Spleen (tissue), 11 donors: Measurements from ENCODE around the gene CDK13. TPM values are rescaled to one million over a fixed set of nuclear protein-coding genes. Genes with fewer than 3 reads are reported as not detected.
A peak's percentile ranks its signal among the peaks of the same experiment; 100 is the strongest.

Experiments
- DNase-seq: peaks from one replicate; pipeline ENCODE4 v3.0.0-alpha.2; 2020
- H3K27ac ChIP-seq, 8 donors: fragments of 200-600 bp; sonication (generic) in 7 of 8; 1 replicate in 4 of 8; 2 replicates in 4 of 8; pipeline versions ENCODE4 v1.5.0 to v1.8.0; 2016 to 2021; ENCODE audit warnings: inconsistent platforms in 4 of 8, mild to moderate bottlenecking in 4 of 8, moderate library complexity in 1 of 8
- H3K27me3 ChIP-seq, 7 donors: fragments of 200-600 bp; sonication (generic) in 6 of 7; replicated peaks in 1 of 7; 1 replicate in 4 of 7; 2 replicates in 3 of 7; pipeline versions ENCODE4 v1.5.0 to v1.8.0; 2016 to 2021; ENCODE audit warnings: inconsistent platforms in 3 of 7, mild to moderate bottlenecking in 1 of 7
- H3K36me3 ChIP-seq, 6 donors: fragments of 200-600 bp; sonication (generic) in 5 of 6; 1 replicate in 4 of 6; 2 replicates in 2 of 6; pipeline versions ENCODE4 v1.5.0 to v1.8.0; 2016 to 2021; ENCODE audit warnings: inconsistent platforms in 2 of 6
- H3K4me1 ChIP-seq, 6 donors: fragments of 200-600 bp; sonication (generic) in 5 of 6; 1 replicate in 3 of 6; 2 replicates in 3 of 6; pipeline versions ENCODE4 v1.5.0 to v1.8.0; 2016 to 2021; ENCODE audit warnings: inconsistent platforms in 3 of 6
- H3K4me3 ChIP-seq, 8 donors: fragments of 200-600 bp; sonication (generic) in 7 of 8; 1 replicate in 4 of 8; 2 replicates in 4 of 8; pipeline versions ENCODE4 v1.5.0 to v1.8.0; 2016 to 2021; ENCODE audit warnings: inconsistent platforms in 4 of 8, mild to moderate bottlenecking in 4 of 8, moderate library complexity in 2 of 8
- H3K9me3 ChIP-seq, 8 donors: fragments of 200-600 bp; sonication (generic) in 7 of 8; 1 replicate in 4 of 8; 2 replicates in 4 of 8; pipeline versions ENCODE4 v1.5.0 to v1.8.0; 2016 to 2021; ENCODE audit warnings: inconsistent platforms in 4 of 8
- POLR2A ChIP-seq, 3 donors: fragments of 450-650 bp; IDR thresholded peaks; one replicate each; pipeline ENCODE4 v1.5.1; 2017; ENCODE audit warnings: antibody characterized with exemption in 3 of 3, mild to moderate bottlenecking in 1 of 3
- POLR2AphosphoS5 ChIP-seq, 3 donors: sonication (generic); formaldehyde crosslinking; IDR thresholded peaks; one replicate each; pipeline ENCODE4 v1.5.1; 2017; ENCODE audit warnings: antibody characterized with exemption in 3 of 3
- WGBS, 5 donors: extraction: QIAGEN DNeasy Blood & Tissue Kit in 3 of 5; methylation state at CpG; one replicate each; pipeline versions ENCODE4 v1.1.5 to v1.1.7; 2013 to 2018; 5-methylcytosine and 5-hydroxymethylcytosine counted together
- intact Hi-C: fragments of 100-400 bp; cut with DNase I; formaldehyde crosslinking; loops from one replicate; pipeline ENCODE4 v1.15.0; 2023; ENCODE audit warnings: low total_unique reads
- polyA plus RNA-seq, 3 donors: library from polyadenylated mRNA; stranded (reverse); fragments of 200-250 nt; gene quantifications; one replicate each; pipeline ENCODE4 v1.2.1, GENCODE V29; 2013
- total RNA-seq, 7 donors: library from RNA; depleted of rRNA in 3 of 7; stranded (reverse); fragments of >200 nt in 3 of 7; fragmentation: NEBNext Ultra II Directional in 4 of 7; extraction: Animal tissue kit (Norgen Biotek cat#: 25700) in 4 of 7; gene quantifications; one replicate each; pipeline versions ENCODE4 v1.1.0 to v1.2.1, GENCODE V29; 2016 to 2021
- TF ChIP-seq, protein P1 (sequence below), 11 experiments: fragments of 200-600 bp in 7 of 11; fragments of 450-650 bp in 4 of 11; sonication (generic) in 4 of 11; IDR thresholded peaks in 8 of 11; conservative IDR thresholded peaks in 3 of 11; 1 replicate in 7 of 11; 2 replicates in 4 of 11; pipeline versions ENCODE4 v1.4.0 to v1.8.0; 2016 to 2021; ENCODE audit warnings: antibody characterized with exemption in 11 of 11, inconsistent platforms in 4 of 11, mild to moderate bottlenecking in 1 of 11
- donor health status: healthy with polysubstance abuse.
- donor health status: DM: no; HTN: no; CAD: no; lungs with moderate emphysema.
- donor health status: DM: no; HTN: no; CAD: no.
- donor health status: Bipolar disorder and iron deficiency.
- donor health status: healthy.
- donor health status: DM: no; HTN: no; CAD: no.
- donor health status: DM: yes; HTN: yes; CAD: no.

Gene CDK13
- total and polyA plus RNA-seq, 10 donors, result 18.0 to 125 (median 79.7) TPM

DNA sequence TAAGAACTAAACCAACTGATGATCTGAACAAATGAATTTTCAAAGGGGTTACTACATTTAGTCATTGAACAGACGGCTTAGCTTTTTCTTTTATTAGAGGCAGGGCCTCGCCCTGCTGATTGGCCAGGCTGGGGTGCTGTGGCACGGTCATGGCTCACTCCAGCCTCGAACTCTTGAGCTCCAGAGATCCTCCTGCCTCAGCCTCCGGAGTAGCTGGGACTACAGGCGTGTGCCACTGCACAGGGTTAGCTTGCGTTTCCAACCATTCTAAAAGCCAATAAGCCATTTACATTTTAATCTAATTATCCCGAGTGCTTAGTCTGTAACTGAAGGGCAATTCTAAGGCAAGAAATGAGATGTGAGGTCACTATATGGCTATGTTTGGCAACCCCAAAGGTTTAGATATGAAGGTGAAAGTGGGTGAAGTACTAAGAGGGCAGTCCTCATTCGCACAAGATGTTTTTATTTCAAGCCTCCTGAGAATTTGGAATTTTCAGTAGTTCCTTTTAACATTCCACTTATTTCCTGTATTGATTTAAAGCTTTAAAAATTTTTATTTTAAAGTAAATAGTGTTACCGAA is 1.6 kb upstream of the CDK13 start:
- Histone ChIP-seq H3K36me3 (no peaks in the 10 kb centered on the region), H3K27me3 (no peaks in the 10 kb centered on the region), H3K4me3 (peak overlapping the region; percentile 42 to 97 (median 92)), H3K4me1 (peaks cover 19 to 33% (median 28%) of the 10 kb centered on the region in 6 donors), H3K9me3 (no peaks in the 10 kb centered on the region), H3K27ac (peak overlapping the region; percentile 94 to 100 (median 100))
- TF ChIP-seq POLR2A (IDR thresholded peaks at IDR 0.05), result no peak
- TF ChIP-seq POLR2AphosphoS5 (IDR thresholded peaks at IDR 0.05), result no peak
- WGBS, 5 donors, result 42 to 49% (median 45%) methylated on average over 10 of the region's 10 CpGs
- intact Hi-C loops, result no loop called here
- peak; percentile 77 for DNase-seq

DNA sequence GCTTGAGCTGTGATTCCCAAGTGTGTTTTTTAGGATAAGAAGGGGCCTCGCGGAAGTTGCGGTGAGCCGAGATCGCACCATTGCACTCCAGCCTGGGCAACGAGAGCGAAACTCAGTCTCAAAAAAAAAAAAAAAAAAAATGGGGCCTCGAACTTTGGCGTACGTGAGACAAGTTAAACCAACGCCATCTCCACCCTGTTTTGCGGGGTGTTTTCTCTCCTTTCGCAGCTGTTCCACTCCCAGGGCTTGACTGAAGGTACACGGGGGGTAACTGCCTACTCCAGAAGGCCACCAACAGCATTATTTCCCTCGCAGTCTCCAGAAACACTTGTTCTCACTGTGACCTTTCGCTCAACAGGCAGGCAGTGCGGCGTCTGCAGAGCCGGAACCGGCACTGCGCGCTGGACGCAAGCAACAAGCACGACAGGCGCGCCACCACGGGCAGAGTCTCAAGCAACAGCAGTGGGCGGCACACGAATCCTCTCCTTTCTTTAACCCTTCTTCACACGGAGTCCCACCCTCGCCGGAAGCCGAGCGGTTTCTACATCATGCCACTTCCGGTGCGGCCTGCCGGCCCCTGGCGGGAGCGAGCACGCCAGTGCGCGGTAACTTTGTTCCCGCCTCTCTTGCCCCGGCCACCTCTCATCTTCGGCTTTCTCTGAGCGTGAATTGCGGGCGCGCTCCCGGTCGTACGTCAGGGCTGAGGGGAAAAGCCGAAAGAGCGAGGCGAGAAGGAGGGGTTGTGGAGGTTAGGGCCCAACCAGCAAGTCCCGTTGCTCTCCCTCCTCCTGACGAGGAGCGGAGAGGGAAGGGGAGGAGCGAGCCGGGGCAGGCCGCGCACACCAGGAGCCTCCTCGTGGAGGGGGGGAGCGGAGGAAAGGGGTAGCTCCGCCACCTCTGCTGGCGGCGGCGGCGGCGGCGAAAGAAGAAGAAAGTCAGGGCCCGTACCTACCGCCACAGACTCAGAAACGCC is 814 bp upstream of the CDK13 start:
- intact Hi-C loops, result no loop called here
- 0 to 1% (median 1%) methylated on average over 61 to 66 of the region's 74 CpGs for WGBS, 5 donors
- no peaks in the 10 kb centered on the region for H3K27me3 ChIP-seq
- H3K4me3 ChIP-seq, result peak overlapping the region; percentile 67 to 97 (median 92)
- H3K27ac ChIP-seq, result peak overlapping the region; percentile 94 to 100 (median 100)
- no peaks in the 10 kb centered on the region for H3K36me3 ChIP-seq
- TF ChIP-seq, protein P1, sequence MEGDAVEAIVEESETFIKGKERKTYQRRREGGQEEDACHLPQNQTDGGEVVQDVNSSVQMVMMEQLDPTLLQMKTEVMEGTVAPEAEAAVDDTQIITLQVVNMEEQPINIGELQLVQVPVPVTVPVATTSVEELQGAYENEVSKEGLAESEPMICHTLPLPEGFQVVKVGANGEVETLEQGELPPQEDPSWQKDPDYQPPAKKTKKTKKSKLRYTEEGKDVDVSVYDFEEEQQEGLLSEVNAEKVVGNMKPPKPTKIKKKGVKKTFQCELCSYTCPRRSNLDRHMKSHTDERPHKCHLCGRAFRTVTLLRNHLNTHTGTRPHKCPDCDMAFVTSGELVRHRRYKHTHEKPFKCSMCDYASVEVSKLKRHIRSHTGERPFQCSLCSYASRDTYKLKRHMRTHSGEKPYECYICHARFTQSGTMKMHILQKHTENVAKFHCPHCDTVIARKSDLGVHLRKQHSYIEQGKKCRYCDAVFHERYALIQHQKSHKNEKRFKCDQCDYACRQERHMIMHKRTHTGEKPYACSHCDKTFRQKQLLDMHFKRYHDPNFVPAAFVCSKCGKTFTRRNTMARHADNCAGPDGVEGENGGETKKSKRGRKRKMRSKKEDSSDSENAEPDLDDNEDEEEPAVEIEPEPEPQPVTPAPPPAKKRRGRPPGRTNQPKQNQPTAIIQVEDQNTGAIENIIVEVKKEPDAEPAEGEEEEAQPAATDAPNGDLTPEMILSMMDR (IDR thresholded peaks at IDR 0.05 in 8 of 11, conservative IDR thresholded peaks at IDR 0.05 in 3 of 11), result peak in 4 of 11 experiments; percentile 13 to 39 (median 24)
- TF ChIP-seq POLR2A (IDR thresholded peaks at IDR 0.05) (peak; percentile 81 to 89 (median 86)), POLR2AphosphoS5 (IDR thresholded peaks at IDR 0.05) (peak; percentile 96 to 98 (median 98))
- no peaks in the 10 kb centered on the region for H3K9me3 ChIP-seq
- H3K4me1 ChIP-seq, result peaks cover 26 to 41% (median 35%) of the 10 kb centered on the region in 6 donors
- peak; percentile 100 for DNase-seq

DNA sequence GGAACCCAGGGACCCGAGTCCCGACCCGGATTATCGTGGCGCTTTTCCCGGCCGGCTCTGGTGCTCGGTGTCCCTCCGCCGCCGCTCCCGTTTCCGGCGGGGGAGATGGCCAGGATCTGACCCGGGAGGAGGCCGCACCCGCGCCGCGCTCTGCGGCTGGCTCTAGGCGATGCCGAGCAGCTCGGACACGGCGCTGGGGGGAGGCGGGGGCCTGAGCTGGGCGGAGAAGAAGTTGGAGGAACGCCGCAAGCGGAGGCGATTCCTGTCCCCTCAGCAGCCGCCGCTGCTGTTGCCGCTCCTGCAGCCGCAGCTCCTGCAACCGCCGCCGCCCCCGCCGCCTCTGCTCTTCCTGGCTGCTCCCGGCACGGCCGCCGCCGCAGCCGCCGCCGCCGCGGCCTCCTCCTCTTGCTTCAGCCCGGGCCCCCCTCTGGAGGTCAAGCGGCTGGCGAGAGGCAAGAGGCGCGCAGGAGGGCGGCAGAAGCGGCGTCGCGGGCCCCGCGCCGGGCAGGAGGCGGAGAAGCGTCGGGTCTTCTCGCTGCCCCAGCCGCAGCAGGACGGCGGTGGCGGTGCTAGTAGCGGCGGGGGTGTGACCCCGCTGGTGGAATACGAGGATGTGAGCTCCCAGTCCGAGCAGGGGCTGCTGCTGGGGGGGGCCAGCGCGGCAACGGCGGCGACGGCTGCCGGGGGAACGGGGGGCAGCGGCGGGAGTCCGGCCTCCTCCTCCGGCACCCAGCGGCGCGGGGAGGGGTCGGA is 593 bp downstream of the CDK13 start:
- intact Hi-C loops, result loop anchor here (5.0 kb wide), 1 partner anchor 102 kb away; no protein-coding TSS in a partner anchor
- H3K27ac ChIP-seq, result peak overlapping the region; percentile 94 to 100 (median 100)
- H3K4me3 ChIP-seq, result peak overlapping the region; percentile 67 to 97 (median 92)
- peak; percentile 95 for DNase-seq
- H3K9me3 ChIP-seq, result no peaks in the 10 kb centered on the region
- 0 to 1% (median 1%) methylated on average over 58 to 93 of the region's 93 CpGs for WGBS, 5 donors
- peaks cover 40 to 55% (median 49%) of the 10 kb centered on the region in 6 donors for H3K4me1 ChIP-seq
- no peaks in the 10 kb centered on the region for H3K27me3 ChIP-seq
- TF ChIP-seq, protein P1 (IDR thresholded peaks at IDR 0.05 in 8 of 11, conservative IDR thresholded peaks at IDR 0.05 in 3 of 11), result no peak
- TF ChIP-seq POLR2A (IDR thresholded peaks at IDR 0.05) (no peak), POLR2AphosphoS5 (IDR thresholded peaks at IDR 0.05) (no peak)
- no peaks in the 10 kb centered on the region for H3K36me3 ChIP-seq
